Liver (tissue), 9 donors: ENCODE measurements around the gene TSPAN5. TPM values are rescaled to one million over a fixed set of nuclear protein-coding genes. Genes with fewer than 3 reads are reported as not detected.

Experiments
- DNase-seq: peaks from one replicate; pipeline ENCODE4 v3.0.0-alpha.2; 2017; ENCODE audit warnings: low spot score
- H3K27ac ChIP-seq, 2 donors: one replicate each; pipeline ENCODE4 v1.7.0; 2013; ENCODE audit warnings: inconsistent platforms in 2 of 2, low read length in 2 of 2, control low read depth in 1 of 2, low read depth in 1 of 2, mild to moderate bottlenecking in 1 of 2
- H3K27me3 ChIP-seq, 4 donors: one replicate each; pipeline versions ENCODE4 v1.6.1 to v1.7.0; 2013; ENCODE audit warnings: low read length in 3 of 4, inconsistent platforms in 1 of 4, mild to moderate bottlenecking in 1 of 4, moderate library complexity in 1 of 4; ENCODE audit not compliant: control insufficient read depth in 4 of 4, insufficient read depth in 4 of 4
- H3K36me3 ChIP-seq, 4 donors: one replicate each; pipeline versions ENCODE4 v1.6.1 to v1.7.0; 2013; ENCODE audit warnings: low read length in 3 of 4, mild to moderate bottlenecking in 3 of 4, low read depth in 1 of 4, moderate library complexity in 1 of 4; ENCODE audit not compliant: control insufficient read depth in 4 of 4, insufficient read depth in 3 of 4
- H3K4me1 ChIP-seq, 4 donors: one replicate each; pipeline versions ENCODE4 v1.6.1 to v1.7.0; 2013; ENCODE audit warnings: low read length in 3 of 4, mild to moderate bottlenecking in 3 of 4, moderate library complexity in 1 of 4; ENCODE audit not compliant: control insufficient read depth in 4 of 4, insufficient read depth in 4 of 4
- H3K4me3 ChIP-seq, 3 donors: one replicate each; pipeline versions ENCODE4 v1.6.1 to v1.7.0; 2013; ENCODE audit warnings: low read length in 3 of 3, control low read depth in 1 of 3, low read depth in 1 of 3, mild to moderate bottlenecking in 1 of 3
- H3K9ac ChIP-seq, 2 donors: one replicate each; pipeline ENCODE4 v1.7.0; 2013; ENCODE audit warnings: low read length in 2 of 2, mild to moderate bottlenecking in 2 of 2, moderate library complexity in 2 of 2, control low read depth in 1 of 2, low read depth in 1 of 2
- H3K9me3 ChIP-seq, 4 donors: one replicate each; pipeline versions ENCODE4 v1.6.1 to v1.7.0; 2013; ENCODE audit warnings: low read length in 3 of 4; ENCODE audit not compliant: control insufficient read depth in 4 of 4
- ATF3 ChIP-seq: IDR thresholded peaks from 2 replicates; pipeline ENCODE4 v1.6.1; 2016; ENCODE audit warnings: antibody characterized with exemption
- EGR1 ChIP-seq, 2 donors: IDR thresholded peaks; 2 replicates each; pipeline ENCODE4 v1.6.1; 2016 to 2018; ENCODE audit warnings: antibody characterized with exemption in 2 of 2, low read depth in 2 of 2
- FOXA1 ChIP-seq: IDR thresholded peaks from 2 replicates; pipeline ENCODE4 v1.6.1; 2016; ENCODE audit warnings: antibody characterized with exemption
- FOXA2 ChIP-seq: IDR thresholded peaks from 2 replicates; pipeline ENCODE4 v1.6.1; 2016; ENCODE audit warnings: antibody characterized with exemption
- HNF4A ChIP-seq, 2 donors: conservative IDR thresholded peaks; 2 replicates each; pipeline ENCODE4 v1.6.1; 2016; ENCODE audit warnings: antibody characterized with exemption in 2 of 2, mild to moderate bottlenecking in 2 of 2
- HNF4G ChIP-seq: IDR thresholded peaks from 2 replicates; pipeline ENCODE4 v1.6.1; 2016; ENCODE audit warnings: antibody characterized with exemption
- JUND ChIP-seq, 2 donors: IDR thresholded peaks; 2 replicates each; pipeline ENCODE4 v1.6.1; 2016; ENCODE audit warnings: antibody characterized with exemption in 2 of 2
- NR2F2 ChIP-seq: IDR thresholded peaks from 2 replicates; pipeline ENCODE4 v1.6.1; 2016; ENCODE audit warnings: antibody characterized with exemption
- RAD21 ChIP-seq, 2 donors: IDR thresholded peaks; 2 replicates each; pipeline ENCODE4 v1.6.1; 2016; ENCODE audit warnings: antibody characterized with exemption in 2 of 2, mild to moderate bottlenecking in 2 of 2
- REST ChIP-seq: IDR thresholded peaks from 2 replicates; pipeline ENCODE4 v1.6.1; 2016; ENCODE audit warnings: antibody characterized with exemption, mild to moderate bottlenecking
- RXRA ChIP-seq, 2 donors: IDR thresholded peaks; 2 replicates each; pipeline ENCODE4 v1.6.1; 2017 to 2018; ENCODE audit warnings: antibody characterized with exemption in 2 of 2, mild to moderate bottlenecking in 1 of 2
- SP1 ChIP-seq: IDR thresholded peaks from 2 replicates; pipeline ENCODE4 v1.6.1; 2018; ENCODE audit warnings: antibody characterized with exemption, mild to moderate bottlenecking
- TAF1 ChIP-seq: conservative IDR thresholded peaks from 2 replicates; pipeline ENCODE4 v1.6.1; 2016; ENCODE audit warnings: antibody characterized with exemption, mild to moderate bottlenecking
- YY1 ChIP-seq: IDR thresholded peaks from 2 replicates; pipeline ENCODE4 v1.6.1; 2016; ENCODE audit warnings: antibody characterized with exemption, mild to moderate bottlenecking
- WGBS: extraction: QIAGEN DNeasy Blood & Tissue Kit; methylation state at CpG from one replicate; pipeline ENCODE4 v1.1.7; 2013; 5-methylcytosine and 5-hydroxymethylcytosine counted together
- polyA plus RNA-seq, 2 donors: library from polyadenylated mRNA; stranded (reverse) in 1 of 2; unstranded in 1 of 2; fragments of 200-250 nt in 1 of 2; fragments of >200 nt in 1 of 2; fragmentation: Nextera tagmentation in 1 of 2; extraction: Ambion mirVana in 1 of 2; gene quantifications; one replicate each; pipeline versions ENCODE4 v1.2.1 to v1.2.3, GENCODE V29; 2013 to 2015
- total RNA-seq, 2 donors: library from RNA; depleted of rRNA; stranded (reverse); fragments of >200 nt; gene quantifications; one replicate each; pipeline ENCODE4 v1.2.3, GENCODE V29; 2014
- TF ChIP-seq, protein P1 (sequence below): IDR thresholded peaks from 2 replicates; pipeline ENCODE4 v1.6.1; 2016; ENCODE audit warnings: antibody characterized with exemption
- TF ChIP-seq, protein P2 (sequence below): IDR thresholded peaks from 2 replicates; pipeline ENCODE4 v1.6.1; 2016; ENCODE audit warnings: antibody characterized with exemption
- TF ChIP-seq, protein P3 (sequence below): fragments of 150-350 bp; IDR thresholded peaks from 2 replicates; pipeline ENCODE4 v1.5.1; 2017; ENCODE audit warnings: improper control_type of control experiment, low read depth, low read length; ENCODE audit not compliant: missing input control
- donor health status: healthy.
- donor health status: healthy.
- donor health status: healthy.
- donor health status: healthy.
- donor health status: healthy.

Gene TSPAN5
- total and polyA plus RNA-seq, 4 donors = 0.36 to 54.0 (median 0.63) TPM

- H3K9me3 ChIP-seq = no peaks in the 10 kb centered on the region
- TF ChIP-seq, protein P1, sequence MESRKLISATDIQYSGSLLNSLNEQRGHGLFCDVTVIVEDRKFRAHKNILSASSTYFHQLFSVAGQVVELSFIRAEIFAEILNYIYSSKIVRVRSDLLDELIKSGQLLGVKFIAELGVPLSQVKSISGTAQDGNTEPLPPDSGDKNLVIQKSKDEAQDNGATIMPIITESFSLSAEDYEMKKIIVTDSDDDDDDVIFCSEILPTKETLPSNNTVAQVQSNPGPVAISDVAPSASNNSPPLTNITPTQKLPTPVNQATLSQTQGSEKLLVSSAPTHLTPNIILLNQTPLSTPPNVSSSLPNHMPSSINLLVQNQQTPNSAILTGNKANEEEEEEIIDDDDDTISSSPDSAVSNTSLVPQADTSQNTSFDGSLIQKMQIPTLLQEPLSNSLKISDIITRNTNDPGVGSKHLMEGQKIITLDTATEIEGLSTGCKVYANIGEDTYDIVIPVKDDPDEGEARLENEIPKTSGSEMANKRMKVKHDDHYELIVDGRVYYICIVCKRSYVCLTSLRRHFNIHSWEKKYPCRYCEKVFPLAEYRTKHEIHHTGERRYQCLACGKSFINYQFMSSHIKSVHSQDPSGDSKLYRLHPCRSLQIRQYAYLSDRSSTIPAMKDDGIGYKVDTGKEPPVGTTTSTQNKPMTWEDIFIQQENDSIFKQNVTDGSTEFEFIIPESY = no peak
- TF ChIP-seq REST (no peak), JUND (IDR thresholded peaks at IDR 0.05) (no peak), NR2F2 (no peak), FOXA1 (no peak), ATF3 (no peak), RXRA (IDR thresholded peaks at IDR 0.05) (no peak), HNF4A (conservative IDR thresholded peaks at IDR 0.05) (no peak), EGR1 (IDR thresholded peaks at IDR 0.05; ENCODE audit: low read depth in 2 of 2) (no peak), RAD21 (IDR thresholded peaks at IDR 0.05) (no peak)
- DNase-seq = no peak
- peaks cover 0 to 13% (median 5%) of the 10 kb centered on the region in 4 donors for H3K27me3 ChIP-seq
- WGBS = 84% methylated on average over 3 of the region's 3 CpGs
- H3K36me3 ChIP-seq = no peaks in the 10 kb centered on the region
- H3K4me1 ChIP-seq = peaks cover 5 to 11% (median 9%) of the 10 kb centered on the region in 4 donors
- H3K27ac ChIP-seq = no peak overlapping the region
- no peak overlapping the region for H3K4me3 ChIP-seq
- H3K9ac ChIP-seq = no peak overlapping the region
Observed at GRCh38 chr4:98652996-98653395, 5.4 kb downstream of the TSPAN5 start.

- Histone ChIP-seq H3K4me1 (no peaks in the 10 kb centered on the region), H3K27ac (no peak overlapping the region), H3K9me3 (no peaks in the 10 kb centered on the region), H3K27me3 (peaks cover 0 to 4% (median 1%) of the 10 kb centered on the region in 4 donors), H3K4me3 (no peak overlapping the region), H3K36me3 (no peaks in the 10 kb centered on the region), H3K9ac (no peak overlapping the region)
- DNase-seq = no peak
- WGBS = 88% methylated on average over 5 of the region's 5 CpGs
- TF ChIP-seq NR2F2 = no peak
- TF ChIP-seq, protein P2, sequence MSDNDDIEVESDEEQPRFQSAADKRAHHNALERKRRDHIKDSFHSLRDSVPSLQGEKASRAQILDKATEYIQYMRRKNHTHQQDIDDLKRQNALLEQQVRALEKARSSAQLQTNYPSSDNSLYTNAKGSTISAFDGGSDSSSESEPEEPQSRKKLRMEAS = no peak
- no peak for TF ChIP-seq FOXA2
- TF ChIP-seq YY1 = no peak
- no peak for TF ChIP-seq HNF4G
- TF ChIP-seq RAD21 (IDR thresholded peaks at IDR 0.05) = no peak
- no peak for TF ChIP-seq EGR1 (IDR thresholded peaks at IDR 0.05; ENCODE audit: low read depth in 2 of 2)
- no peak for TF ChIP-seq TAF1
- TF ChIP-seq, protein P1 = no peak
- no peak for TF ChIP-seq REST
- no peak for TF ChIP-seq SP1
- no peak for TF ChIP-seq HNF4A (conservative IDR thresholded peaks at IDR 0.05)
- TF ChIP-seq FOXA1 = no peak
- TF ChIP-seq, protein P3, sequence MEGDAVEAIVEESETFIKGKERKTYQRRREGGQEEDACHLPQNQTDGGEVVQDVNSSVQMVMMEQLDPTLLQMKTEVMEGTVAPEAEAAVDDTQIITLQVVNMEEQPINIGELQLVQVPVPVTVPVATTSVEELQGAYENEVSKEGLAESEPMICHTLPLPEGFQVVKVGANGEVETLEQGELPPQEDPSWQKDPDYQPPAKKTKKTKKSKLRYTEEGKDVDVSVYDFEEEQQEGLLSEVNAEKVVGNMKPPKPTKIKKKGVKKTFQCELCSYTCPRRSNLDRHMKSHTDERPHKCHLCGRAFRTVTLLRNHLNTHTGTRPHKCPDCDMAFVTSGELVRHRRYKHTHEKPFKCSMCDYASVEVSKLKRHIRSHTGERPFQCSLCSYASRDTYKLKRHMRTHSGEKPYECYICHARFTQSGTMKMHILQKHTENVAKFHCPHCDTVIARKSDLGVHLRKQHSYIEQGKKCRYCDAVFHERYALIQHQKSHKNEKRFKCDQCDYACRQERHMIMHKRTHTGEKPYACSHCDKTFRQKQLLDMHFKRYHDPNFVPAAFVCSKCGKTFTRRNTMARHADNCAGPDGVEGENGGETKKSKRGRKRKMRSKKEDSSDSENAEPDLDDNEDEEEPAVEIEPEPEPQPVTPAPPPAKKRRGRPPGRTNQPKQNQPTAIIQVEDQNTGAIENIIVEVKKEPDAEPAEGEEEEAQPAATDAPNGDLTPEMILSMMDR = no peak
- TF ChIP-seq ATF3 = no peak
Observed at GRCh38 chr4:98648602-98649001, 9.8 kb downstream of the TSPAN5 start.
